GM23338 (cell line): ENCODE measurements around the gene STAC. TPM values are rescaled to one million over a fixed set of nuclear protein-coding genes. Genes with fewer than 3 reads are reported as not detected.

Experiments
- ATAC-seq: fragments of 200-7000 bp; cut with Tn5 transposase; 3 replicates; pipeline ENCODE4 v1.9.1; 2020
- DNase-seq: peaks from one replicate; pipeline ENCODE4 v3.0.0-alpha.2; 2015; ENCODE audit warnings: low spot score
- H2AFZ ChIP-seq: fragments of 200-600 bp; sonication (generic); 2 replicates; pipeline ENCODE4 v1.8.0; 2016; ENCODE audit warnings: antibody characterized with exemption, mild to moderate bottlenecking, moderate library complexity
- H3F3A ChIP-seq: fragments of 200-600 bp; sonication (generic); replicated peaks from 2 replicates; pipeline ENCODE4 v1.8.0; 2017; ENCODE audit warnings: antibody characterized with exemption, mixed run types, low read depth
- H3K27ac ChIP-seq: fragments of 200-600 bp; sonication (generic); 2 replicates; pipeline ENCODE4 v1.6.1; 2016; ENCODE audit warnings: low read depth
- H3K27me3 ChIP-seq: fragments of 200-600 bp; sonication (generic); 2 replicates; pipeline ENCODE4 v1.8.0; 2016; ENCODE audit warnings: mild to moderate bottlenecking, mixed run types, moderate library complexity; ENCODE audit not compliant: insufficient read depth
- H3K36me3 ChIP-seq: fragments of 200-600 bp; sonication (generic); 2 replicates; pipeline ENCODE4 v1.8.0; 2016; ENCODE audit warnings: mild to moderate bottlenecking; ENCODE audit not compliant: insufficient read depth
- H3K4me1 ChIP-seq: fragments of 200-600 bp; sonication (generic); 2 replicates; pipeline ENCODE4 v1.8.0; 2016; ENCODE audit warnings: mild to moderate bottlenecking, moderate library complexity; ENCODE audit not compliant: insufficient read depth
- H3K4me2 ChIP-seq: fragments of 200-600 bp; sonication (generic); 2 replicates; pipeline ENCODE4 v1.7.1; 2017; ENCODE audit warnings: mixed run types
- H3K4me3 ChIP-seq: fragments of 200-600 bp; sonication (generic); 2 replicates; pipeline ENCODE4 v1.6.1; 2016; ENCODE audit warnings: mixed run types
- H3K79me2 ChIP-seq: fragments of 200-600 bp; sonication (generic); replicated peaks from 2 replicates; pipeline ENCODE4 v1.8.0; 2017; ENCODE audit warnings: mild to moderate bottlenecking; ENCODE audit not compliant: insufficient read depth
- H3K9me2 ChIP-seq: fragments of 200-600 bp; sonication (generic); 2 replicates; pipeline ENCODE4 v1.8.0; 2017; ENCODE audit not compliant: insufficient read depth
- H4K20me1 ChIP-seq: fragments of 200-600 bp; sonication (generic); replicated peaks from 2 replicates; pipeline ENCODE4 v1.8.0; 2017; ENCODE audit warnings: mild to moderate bottlenecking; ENCODE audit not compliant: insufficient read depth
- H3K27ac Mint-ChIP-seq: 2 replicates; pipeline ENCODE4 v1.8.0; 2020; ENCODE audit warnings: inconsistent platforms, mild to moderate bottlenecking, moderate library complexity, mixed read lengths
- H3K27me3 Mint-ChIP-seq: 3 replicates; pipeline ENCODE4 v1.8.0; 2022; ENCODE audit warnings: low read depth, mild to moderate bottlenecking, moderate library complexity, mixed read lengths, inconsistent platforms; ENCODE audit not compliant: insufficient read depth, poor library complexity
- H3K36me3 Mint-ChIP-seq: 3 replicates; pipeline ENCODE4 v1.8.0; 2021; ENCODE audit warnings: low read depth, mild to moderate bottlenecking, inconsistent platforms, moderate library complexity, mixed read lengths
- H3K4me1 Mint-ChIP-seq: 3 replicates; pipeline ENCODE4 v1.8.0; 2020; ENCODE audit warnings: mild to moderate bottlenecking, inconsistent platforms, mixed read lengths
- H3K4me3 Mint-ChIP-seq: 3 replicates; pipeline ENCODE4 v1.8.0; 2021; ENCODE audit warnings: moderate library complexity, mild to moderate bottlenecking, inconsistent platforms, mixed read lengths
- H3K9me3 Mint-ChIP-seq: 3 replicates; pipeline ENCODE4 v1.8.0; 2020; ENCODE audit warnings: moderate library complexity, mild to moderate bottlenecking, inconsistent platforms, mixed read lengths
- CREB1 ChIP-seq: fragments of 250-450 bp; sonication (Bioruptor Pico); IDR thresholded peaks from 2 replicates; pipeline ENCODE4 v1.5.0; 2020; ENCODE audit warnings: low read depth, mild to moderate bottlenecking, moderate library complexity
- CTCF ChIP-seq, 2 experiments: fragments of 200-600 bp in 1 of 2; sonication (generic) in 1 of 2; conservative IDR thresholded peaks; 2 replicates each; pipeline versions ENCODE4 v1.5.1 to v1.6.1; 2016 to 2017; ENCODE audit warnings: antibody characterized with exemption in 2 of 2, low read depth in 2 of 2, mild to moderate bottlenecking in 2 of 2, moderate library complexity in 1 of 2
- ETS1 ChIP-seq: IDR thresholded peaks from 2 replicates; pipeline ENCODE4 v1.6.1; 2016; ENCODE audit warnings: antibody characterized with exemption
- EZH2 ChIP-seq: fragments of 200-600 bp; sonication (generic); IDR thresholded peaks from one replicate; pipeline ENCODE4 v1.8.0; 2017; ENCODE audit warnings: antibody characterized with exemption, mild to moderate bottlenecking, low read depth; ENCODE audit not compliant: unreplicated experiment
- EZH2phosphoT487 ChIP-seq: fragments of 200-600 bp; sonication (generic); IDR thresholded peaks from one replicate; pipeline ENCODE4 v1.8.1; 2018; ENCODE audit warnings: antibody characterized with exemption; ENCODE audit not compliant: unreplicated experiment
- JUNB ChIP-seq: IDR thresholded peaks from one replicate; pipeline ENCODE4 v1.6.1; 2016; ENCODE audit warnings: antibody characterized with exemption; ENCODE audit not compliant: unreplicated experiment
- NANOG ChIP-seq: IDR thresholded peaks from 2 replicates; pipeline ENCODE4 v1.6.1; 2016; ENCODE audit warnings: antibody characterized with exemption, borderline replicate concordance
- POLR2AphosphoS5 ChIP-seq: IDR thresholded peaks from 2 replicates; pipeline ENCODE4 v1.6.1; 2016; ENCODE audit warnings: antibody characterized with exemption, low read depth
- STAT1 ChIP-seq: IDR thresholded peaks from one replicate; pipeline ENCODE4 v1.6.1; 2016; ENCODE audit warnings: antibody characterized with exemption; ENCODE audit not compliant: unreplicated experiment
- ZNF114 ChIP-seq: fragments of 250-450 bp; sonication (Bioruptor Pico); IDR thresholded peaks from 2 replicates; pipeline ENCODE4 v1.5.0; 2020; ENCODE audit warnings: mild to moderate bottlenecking, moderate library complexity
- ZNF331 ChIP-seq: fragments of 250-450 bp; sonication (Bioruptor Pico); IDR thresholded peaks from 2 replicates; pipeline ENCODE4 v1.5.0; 2020; ENCODE audit warnings: low read depth, mild to moderate bottlenecking, moderate library complexity
- ZNF462 ChIP-seq: fragments of 250-450 bp; sonication (Bioruptor Pico); IDR thresholded peaks from 2 replicates; pipeline ENCODE4 v1.5.0; 2020; ENCODE audit warnings: mild to moderate bottlenecking, moderate library complexity
- polyA plus RNA-seq: library from polyadenylated mRNA; unstranded; fragments of >200 nt; fragmentation: Nextera tagmentation; extraction: Ambion mirVana; gene quantifications from 2 replicates; pipeline ENCODE4 v1.2.1, GENCODE V29; 2016
- total RNA-seq: library from RNA; depleted of rRNA; stranded (reverse); fragments of >200 nt; shearing (Covaris generic); gene quantifications from 2 replicates; pipeline ENCODE4 v1.2.3, GENCODE V29; 2014

Gene STAC
- total and polyA plus RNA-seq, 2 experiments from 2014 or later, result 5.6 to 22.9 TPM

DNA sequence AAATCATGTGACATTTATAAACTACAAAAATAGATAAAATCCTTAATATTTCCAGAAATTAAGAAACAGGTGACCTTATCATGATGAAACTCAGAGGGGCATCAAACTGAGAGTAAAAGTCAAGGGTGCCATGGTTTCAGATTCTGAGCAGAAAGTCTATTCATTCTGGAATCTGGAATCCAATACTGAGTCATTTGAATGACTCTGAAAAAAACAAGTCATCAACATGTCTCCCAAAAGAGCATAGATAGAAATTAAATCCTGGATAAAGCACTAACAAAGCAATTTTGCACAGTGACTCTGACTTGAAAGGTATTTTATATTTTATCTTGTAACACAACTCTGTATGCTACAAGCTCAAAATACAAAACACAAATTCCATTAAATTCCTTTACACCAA, 23.4 kb downstream of the STAC start (continued):
- TF ChIP-seq ETS1, result no peak
- TF ChIP-seq CTCF (conservative IDR thresholded peaks at IDR 0.05; ENCODE audit: low read depth in 2 of 2), result no peak
- no peak for TF ChIP-seq EZH2phosphoT487
- no peak for TF ChIP-seq EZH2
- no peak for TF ChIP-seq CREB1 (CRISPR knock-in tag)

GRCh38 chr3:36405190-36405589, 24.9 kb downstream of the STAC start:
- H3K79me2 ChIP-seq, result no peaks in the 10 kb centered on the region
- H4K20me1 ChIP-seq, result no peaks in the 10 kb centered on the region; the same call in 1 of the 2 replicates
- H3K4me1 ChIP-seq, result no peaks in the 10 kb centered on the region
- Mint-ChIP-seq H3K4me1 (peaks cover 3% of the 10 kb centered on the region; the same call in 2 of the 3 replicates), H3K27me3 (no peaks in the 10 kb centered on the region), H3K9me3 (no peaks in the 10 kb centered on the region), H3K27ac (peak overlapping the region; percentile 30; the same call in 1 of the 2 replicates), H3K36me3 (no peaks in the 10 kb centered on the region), H3K4me3 (no peak overlapping the region)
- H3K36me3 ChIP-seq, result no peaks in the 10 kb centered on the region
- H2AFZ ChIP-seq, result no peak overlapping the region
- DNase-seq (no peak), ATAC-seq (no peak)
- H3K9me2 ChIP-seq, result no peaks in the 10 kb centered on the region
- H3K4me3 ChIP-seq, result no peak overlapping the region
- no peak overlapping the region for H3K27ac ChIP-seq
- H3K4me2 ChIP-seq, result no peak overlapping the region
- H3F3A ChIP-seq, result no peaks in the 10 kb centered on the region
- no peaks in the 10 kb centered on the region for H3K27me3 ChIP-seq
- TF ChIP-seq JUNB (no peak), ZNF114 (no peak), ZNF462 (CRISPR knock-in tag) (no peak), EZH2 (no peak), NANOG (no peak), ZNF331 (no peak), STAT1 (no peak), POLR2AphosphoS5 (no peak), CREB1 (CRISPR knock-in tag) (no peak), ETS1 (no peak), EZH2phosphoT487 (no peak)
